ENCODE data around the gene TMEM53. TPM values are rescaled to one million over a fixed set of nuclear protein-coding genes. Genes with fewer than 3 reads are reported as not detected.

The TMEM53 gene
- total RNA-seq, 5 donors from 2014 or later (not counting 1 experiment from before 2014, with no cell fraction given): 1.1 to 2.8 (median 2.2) TPM

DNA sequence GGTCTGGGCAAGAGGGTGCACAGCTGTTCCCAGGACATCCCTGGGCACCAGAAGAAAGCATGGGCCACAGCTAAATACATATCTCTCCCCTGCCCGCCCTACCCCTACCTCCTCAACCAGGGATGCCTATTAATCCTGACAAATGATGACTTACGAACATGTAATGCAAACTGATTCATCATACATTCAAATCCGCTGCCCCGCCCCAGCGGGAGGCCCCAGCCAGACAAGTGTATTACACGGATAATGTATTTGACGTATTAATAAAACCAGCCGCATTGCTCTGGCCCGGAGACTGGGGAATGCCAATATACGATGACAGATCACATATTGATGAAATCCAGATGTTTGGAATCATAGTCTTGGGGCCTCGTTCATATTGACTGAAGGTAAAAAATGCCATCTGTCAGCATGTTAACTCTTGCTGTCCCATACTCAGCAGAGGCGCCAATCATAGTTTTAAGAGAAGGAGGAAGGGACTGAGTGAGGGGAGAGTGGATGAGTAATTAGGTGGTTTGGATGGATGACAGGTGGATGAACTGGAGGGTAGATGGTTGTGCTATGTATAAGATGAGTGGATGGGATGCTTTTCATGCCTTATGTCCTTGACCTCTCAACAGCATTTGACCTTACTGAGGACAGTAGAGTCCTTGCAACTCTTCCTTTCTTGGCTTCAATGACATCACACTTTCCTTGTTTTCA lies 68.2 kb downstream of the TMEM53 start:
- no peak for ATAC-seq (replicated peaks in 1 of 4)
- no peaks in the 10 kb centered on the region for H3K36me3 ChIP-seq (ENCODE audit: control insufficient read depth in 2 of 2, extremely low read depth in 1 of 2, insufficient read depth in 1 of 2, low read length in 1 of 2)
- peaks cover 0 to 27% of the 10 kb centered on the region in 2 experiments for H3K27me3 ChIP-seq (replicated peaks in 1 of 2; ENCODE audit: control insufficient read depth in 2 of 2, extremely low read depth in 1 of 2, insufficient read depth in 2 of 2, low read length in 1 of 2)
- H3K4me3 ChIP-seq (ENCODE audit: control insufficient read depth in 1 of 2, extremely low read depth in 1 of 2, low read length in 1 of 2): no peak overlapping the region
- ChIA-PET POLR2A (no interaction called here), CTCF (no interaction called here)
- no peaks in the 10 kb centered on the region for H3K9me3 ChIP-seq
- Mint-ChIP-seq H3K27ac (no peak overlapping the region), H3K9me3 (no peaks in the 10 kb centered on the region), H3K27me3 (no peaks in the 10 kb centered on the region), H3K4me1 (no peaks in the 10 kb centered on the region), H3K36me3 (no peaks in the 10 kb centered on the region), H3K4me3 (no peak overlapping the region)
- no peak for DNase-seq
- no peak overlapping the region for H3K27ac ChIP-seq (ENCODE audit: low read length)
- H3K4me1 ChIP-seq (ENCODE audit: control insufficient read depth in 1 of 2, extremely low read depth in 1 of 2, insufficient read depth in 2 of 2, low read length in 2 of 2): no peaks in the 10 kb centered on the region
- 90% methylated on average over 12 of the region's 12 CpGs for WGBS (ENCODE audit: insufficient coverage)

DNA sequence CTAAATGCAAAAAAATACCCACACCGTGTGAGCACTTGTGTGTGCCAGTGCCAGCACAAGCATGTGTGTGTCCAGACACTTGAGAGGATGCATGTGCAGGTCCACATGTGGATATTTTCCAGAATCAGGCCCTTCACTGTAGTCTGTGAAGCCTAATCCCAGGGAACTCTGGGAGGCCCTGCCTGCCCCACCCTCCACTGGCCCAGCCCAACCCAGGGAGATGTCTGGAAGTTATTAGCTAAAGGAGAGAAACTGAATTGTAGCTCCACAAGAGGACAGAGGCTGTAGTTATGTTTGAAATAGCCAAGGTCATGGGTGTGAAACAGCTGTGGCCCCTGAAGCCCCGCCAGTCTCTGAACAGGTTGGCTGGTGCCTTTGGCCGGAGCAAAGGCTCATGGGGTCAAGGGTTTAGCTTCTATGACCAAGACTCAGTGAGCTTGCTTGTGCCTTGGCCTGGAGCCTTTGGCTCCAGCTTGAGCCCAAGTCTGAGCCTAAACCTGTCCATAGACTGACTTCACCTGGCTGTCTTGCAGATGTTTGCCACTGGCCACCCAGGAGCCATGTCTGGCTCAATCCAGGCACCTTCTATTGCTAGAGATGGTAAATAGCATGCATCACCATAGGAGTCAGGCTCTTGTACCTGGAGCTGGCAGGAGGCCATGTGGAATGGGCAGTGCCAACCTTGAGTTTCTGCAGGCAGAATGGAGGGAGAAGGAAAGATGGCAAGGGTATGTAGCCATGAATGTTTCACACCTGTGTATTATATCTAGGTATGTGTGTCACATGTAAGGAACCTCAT lies 69.9 kb downstream of the TMEM53 start:
- Mint-ChIP-seq H3K9me3 (no peaks in the 10 kb centered on the region), H3K4me3 (no peak overlapping the region), H3K27ac (no peak overlapping the region), H3K36me3 (no peaks in the 10 kb centered on the region), H3K27me3 (no peaks in the 10 kb centered on the region), H3K4me1 (no peaks in the 10 kb centered on the region)
- Histone ChIP-seq H3K36me3 (ENCODE audit: control insufficient read depth in 2 of 2, extremely low read depth in 1 of 2, insufficient read depth in 1 of 2, low read length in 1 of 2) (no peaks in the 10 kb centered on the region), H3K4me3 (ENCODE audit: control insufficient read depth in 1 of 2, extremely low read depth in 1 of 2, low read length in 1 of 2) (no peak overlapping the region), H3K27ac (ENCODE audit: low read length) (no peak overlapping the region), H3K9me3 (no peaks in the 10 kb centered on the region), H3K27me3 (replicated peaks in 1 of 2; ENCODE audit: control insufficient read depth in 2 of 2, extremely low read depth in 1 of 2, insufficient read depth in 2 of 2, low read length in 1 of 2) (peaks cover 0 to 15% of the 10 kb centered on the region in 2 experiments), H3K4me1 (ENCODE audit: control insufficient read depth in 1 of 2, extremely low read depth in 1 of 2, insufficient read depth in 2 of 2, low read length in 2 of 2) (no peaks in the 10 kb centered on the region)
- ChIA-PET POLR2A (no interaction called here), CTCF (interaction anchor here in 1 of 2 donors (0.6 kb wide), 1 partner anchor 707 kb away, joined by 7 read pairs; no protein-coding TSS in a partner anchor)
- no peak for ATAC-seq (replicated peaks in 1 of 4)
- no peak for DNase-seq
- WGBS (ENCODE audit: insufficient coverage): 84% methylated on average over 3 of the region's 3 CpGs

DNA sequence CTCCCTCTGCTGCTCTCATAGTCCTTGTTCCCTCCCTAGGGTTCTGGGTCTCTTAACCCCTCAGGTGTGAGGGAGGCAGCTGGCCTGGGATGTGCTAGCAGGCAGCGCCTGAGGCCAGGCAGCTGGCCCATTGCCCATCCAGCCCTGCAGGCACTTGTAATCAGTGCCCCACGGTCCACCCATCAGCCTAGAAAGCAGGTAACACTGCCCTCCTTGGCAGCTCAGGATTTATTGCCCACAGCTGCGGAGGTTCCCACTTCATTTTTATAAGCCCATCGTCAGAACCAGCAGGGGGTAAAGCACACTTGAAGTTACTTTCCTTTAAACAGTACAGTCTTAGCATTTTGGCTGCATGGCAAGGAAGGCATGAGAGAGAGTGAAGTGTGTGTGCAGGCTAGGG lies 70.6 kb downstream of the TMEM53 start:
- ChIA-PET CTCF (no interaction called here), POLR2A (no interaction called here)
- no peak for ATAC-seq (replicated peaks in 1 of 4)
- no peak for DNase-seq
- no peaks in the 10 kb centered on the region for H3K4me1 Mint-ChIP-seq
- Histone ChIP-seq H3K27me3 (replicated peaks in 1 of 2; ENCODE audit: control insufficient read depth in 2 of 2, extremely low read depth in 1 of 2, insufficient read depth in 2 of 2, low read length in 1 of 2) (peaks cover 0 to 14% of the 10 kb centered on the region in 2 experiments), H3K36me3 (ENCODE audit: control insufficient read depth in 2 of 2, extremely low read depth in 1 of 2, insufficient read depth in 1 of 2, low read length in 1 of 2) (no peaks in the 10 kb centered on the region), H3K9me3 (no peaks in the 10 kb centered on the region), H3K4me3 (ENCODE audit: control insufficient read depth in 1 of 2, extremely low read depth in 1 of 2, low read length in 1 of 2) (no peak overlapping the region), H3K27ac (ENCODE audit: low read length) (no peak overlapping the region), H3K4me1 (ENCODE audit: control insufficient read depth in 1 of 2, extremely low read depth in 1 of 2, insufficient read depth in 2 of 2, low read length in 2 of 2) (no peaks in the 10 kb centered on the region)
- no peaks in the 10 kb centered on the region for H3K27me3 Mint-ChIP-seq
- H3K9me3 Mint-ChIP-seq: no peaks in the 10 kb centered on the region
- H3K4me3 Mint-ChIP-seq: no peak overlapping the region
- no peaks in the 10 kb centered on the region for H3K36me3 Mint-ChIP-seq
- H3K27ac Mint-ChIP-seq: no peak overlapping the region
- 63% methylated on average over 2 of the region's 4 CpGs for WGBS (ENCODE audit: insufficient coverage)

Other genes with a start within 250 kb of the TMEM53 start
- 100 to 1,000 TPM in 1 of 5 donors, 10 to 100 TPM in 4; 49.5 to 102 (median 89.7) TPM for gene ARMH1, start 233 bp upstream of the TMEM53 start, total RNA-seq
- gene RNU5D-1, start 56.7 kb upstream of the TMEM53 start, total RNA-seq: 10 to 100 TPM in 1 of 5 donors, not detected in 4; 21.4 TPM
- 1 to 10 TPM in 3 of 5 donors, under 1 TPM in 2; 0.68 to 1.6 (median 1.1) TPM for gene KIF2C, start 65.4 kb upstream of the TMEM53 start, total RNA-seq
- gene RPS8, start 101.1 kb upstream of the TMEM53 start, total RNA-seq: 1,000 to 10,000 TPM; 2,713 to 2,895 (median 2,873) TPM
- 1 to 10 TPM in 4 of 5 donors, under 1 TPM in 1; 0.75 to 2.4 (median 1.6) TPM for gene BEST4, start 113.7 kb upstream of the TMEM53 start, total RNA-seq
- 100 to 1,000 TPM; 124 to 453 (median 136) TPM for gene PLK3, start 125.9 kb upstream of the TMEM53 start, total RNA-seq
- gene DYNLT4, start 132.9 kb upstream of the TMEM53 start, total RNA-seq: 1 to 10 TPM in 2 of 5 donors, under 1 TPM in 2, not detected in 1; 0.36 to 4.3 (median 2.3) TPM
- 10 to 100 TPM; 10.1 to 56.7 (median 11.5) TPM for gene BTBD19, start 134.0 kb upstream of the TMEM53 start, total RNA-seq
- 1 to 10 TPM in 4 of 5 donors, under 1 TPM in 1; 0.89 to 2.3 (median 1.3) TPM for gene PTCH2, start 168.8 kb upstream of the TMEM53 start, total RNA-seq

Measured in T-cell (primary cell).